CD4-positive, alpha-beta T cell treated with Interleukin-6 for 4 hours (primary cell): ENCODE results near the gene GALC.
A peak's percentile ranks its signal among the peaks of the same experiment; 100 is the strongest.
"Not testable (repeated sequence)": the region's sequence is repeated elsewhere in the genome, so short reads cannot be mapped to it uniquely, and the experiment has no call there.

Experiments
- DNase-seq: peaks from one replicate; pipeline ENCODE4 v3.0.0-alpha.2; 2020; ENCODE audit warnings: mixed read lengths

The GALC gene

DNA sequence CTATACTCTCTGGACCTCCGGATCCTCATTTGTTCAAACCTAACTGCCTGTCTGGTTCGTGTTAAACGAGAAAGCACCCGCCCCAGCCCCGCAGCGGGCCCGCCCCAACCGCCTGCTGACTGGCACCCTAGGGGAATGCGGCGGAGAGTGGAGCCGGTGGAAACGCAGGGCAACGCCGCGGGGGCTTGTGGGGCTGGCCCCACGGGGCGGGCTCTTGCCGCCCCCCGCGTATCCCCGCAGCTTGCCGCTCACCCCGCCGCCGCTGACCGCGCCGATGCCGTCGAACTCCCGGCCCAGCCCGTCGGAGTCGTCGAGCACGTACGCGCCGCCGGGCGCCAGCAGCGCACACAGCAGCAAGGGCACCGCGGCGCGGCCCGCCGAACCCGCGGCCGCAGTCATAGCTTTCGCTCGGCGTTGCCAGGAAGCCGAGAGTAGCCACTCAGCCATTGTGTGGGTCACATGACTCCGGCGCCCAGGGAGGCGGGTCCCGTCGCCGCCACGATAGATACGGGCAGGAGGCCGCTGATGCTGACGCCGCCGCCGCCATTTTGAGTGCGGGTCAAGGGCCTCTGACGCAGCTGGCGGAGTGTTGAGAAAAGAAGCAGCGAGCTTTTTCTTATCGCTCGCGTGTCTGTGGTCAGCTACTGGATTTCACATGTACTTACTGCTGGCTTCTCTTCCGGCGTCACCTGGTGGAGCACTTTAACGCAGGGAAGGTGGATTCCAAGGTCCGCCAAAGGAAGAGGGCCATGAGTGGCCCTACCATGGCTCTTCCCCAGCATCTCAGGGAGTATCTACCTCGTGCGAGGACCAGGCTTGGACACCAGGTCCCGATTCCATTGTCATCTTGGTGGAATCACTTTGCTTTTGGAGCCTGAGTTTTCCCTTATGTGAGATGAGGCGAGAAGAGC lies at the start of gene GALC:
GALC (minus strand) TSS at position 465 of the 911 bp plus-strand sequence; CDS start at position 447, 18 bp downstream.
- DNase-seq = peak; percentile 95

- no peak for DNase-seq
These were observed 47.2 kb upstream of the GALC start for GRCh38 chr14:88040146-88040545.

DNA sequence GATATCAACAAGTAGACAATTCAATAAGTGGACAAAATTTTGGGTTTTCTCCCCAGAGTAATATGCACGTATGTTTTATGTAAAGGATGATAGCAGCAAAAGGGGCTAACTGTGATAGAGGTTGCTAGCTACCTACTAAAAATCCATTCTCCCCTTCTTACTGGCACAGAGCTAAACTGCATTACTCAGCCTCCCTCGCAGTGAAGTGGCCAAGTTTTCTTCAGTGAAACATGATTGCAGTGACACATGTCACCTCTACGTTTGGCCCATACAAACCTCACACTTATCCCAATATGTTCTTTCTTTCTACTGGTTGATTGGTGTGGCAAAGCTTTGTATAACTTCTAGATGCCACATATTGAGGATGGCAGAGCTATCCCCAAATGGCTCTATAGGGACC lies 46.2 kb upstream of the GALC start:
- no peak for DNase-seq

DNA sequence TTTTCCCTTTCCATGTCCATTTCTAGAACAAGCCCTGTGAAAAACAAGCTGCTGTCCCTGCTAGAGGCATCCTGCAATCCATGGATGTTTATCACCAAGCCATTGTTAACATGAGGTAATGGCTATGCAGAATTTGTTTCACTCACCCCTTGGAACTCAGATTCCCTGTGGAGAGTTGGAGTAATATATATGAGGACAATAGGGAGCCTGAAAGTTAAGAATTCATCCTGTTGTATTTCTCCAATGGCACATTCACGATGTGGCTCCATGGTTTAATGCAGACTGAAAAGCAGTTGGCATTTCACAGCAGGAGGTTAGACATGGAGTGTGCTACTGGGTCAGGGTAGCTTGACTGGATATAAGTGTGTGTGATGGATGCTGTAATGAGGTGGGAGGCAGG lies 44.3 kb upstream of the GALC start:
- DNase-seq = no peak

DNA sequence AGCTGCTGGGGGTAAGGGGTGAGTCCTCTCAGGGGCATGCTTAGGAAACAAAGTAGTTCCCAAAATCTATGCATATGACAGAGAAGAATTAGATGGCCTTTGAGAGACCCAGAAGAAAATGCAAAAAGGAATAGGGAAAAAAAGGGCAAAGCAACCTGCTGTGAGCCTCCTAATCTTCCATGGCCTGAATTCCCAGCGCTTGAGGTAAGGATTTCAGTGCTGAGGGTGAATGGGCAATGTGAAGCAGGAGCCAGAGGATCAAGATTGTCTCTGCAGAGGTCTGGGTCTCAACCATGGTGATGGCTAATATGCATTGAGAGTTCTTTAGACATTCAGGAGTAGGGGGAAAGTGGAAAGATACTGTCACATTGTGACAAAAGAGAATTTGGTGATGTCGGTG lies 43.4 kb upstream of the GALC start:
- DNase-seq = no peak

DNA sequence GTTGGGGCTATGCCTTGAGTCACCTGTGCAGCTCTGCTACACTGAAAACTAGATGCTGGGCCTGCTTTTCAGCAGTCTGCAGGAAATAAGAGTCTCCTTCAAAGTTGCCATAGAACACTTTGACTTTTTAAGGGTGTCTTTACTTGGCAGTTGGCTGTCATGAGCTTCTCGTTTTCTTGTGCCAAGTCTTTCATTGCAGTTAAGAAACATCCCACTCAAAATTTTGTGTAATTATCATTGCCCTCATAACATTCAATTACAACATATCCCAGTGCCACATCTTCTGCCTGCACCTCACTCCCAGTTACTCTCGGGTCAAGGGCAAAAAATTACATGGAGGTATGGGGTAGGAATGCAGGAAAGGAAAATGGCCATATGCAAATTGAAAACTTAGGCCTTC lies 41.1 kb upstream of the GALC start:
- no peak for DNase-seq

DNA sequence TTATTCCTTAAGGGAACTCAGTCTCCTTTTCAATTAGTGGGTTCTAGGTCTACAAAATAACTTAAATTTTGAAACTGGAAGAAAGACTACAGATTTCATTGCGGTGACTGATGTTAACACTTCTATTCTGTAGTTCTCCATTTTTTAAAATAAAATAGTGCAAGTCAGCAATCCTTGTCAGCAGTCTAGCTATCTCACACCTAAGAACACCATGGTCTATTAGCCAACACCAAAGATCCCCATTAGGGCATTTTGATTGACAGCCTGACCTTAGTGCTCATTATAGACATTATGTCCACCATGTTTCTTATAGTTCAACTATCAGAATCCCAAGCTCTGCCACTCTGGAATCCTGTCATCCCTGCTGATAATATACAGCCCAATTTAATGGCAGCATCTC lies 39.4 kb upstream of the GALC start:
- DNase-seq = no peak

DNA sequence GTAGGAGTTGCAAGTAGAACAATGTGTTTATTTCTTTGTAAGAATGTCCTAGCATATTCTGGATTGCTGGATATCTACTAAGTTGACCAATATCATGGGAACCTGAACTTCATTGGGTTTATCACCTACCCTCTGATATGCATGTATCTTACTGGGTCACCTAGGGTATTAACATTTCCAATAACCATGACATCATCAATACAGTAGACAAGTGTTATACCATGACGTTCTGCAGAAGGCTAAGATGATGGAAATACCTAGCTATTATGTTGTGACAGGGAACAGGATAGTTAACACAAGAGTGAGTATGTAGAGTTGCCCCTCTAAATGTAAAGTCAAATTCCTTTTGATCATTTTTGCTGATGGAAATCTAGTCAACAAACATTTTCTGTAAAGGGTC lies 37.9 kb upstream of the GALC start:
- DNase-seq = no peak

GRCh38 chr14:88030079-88030478 lies 37.1 kb upstream of the GALC start:
- DNase-seq = no peak

DNA sequence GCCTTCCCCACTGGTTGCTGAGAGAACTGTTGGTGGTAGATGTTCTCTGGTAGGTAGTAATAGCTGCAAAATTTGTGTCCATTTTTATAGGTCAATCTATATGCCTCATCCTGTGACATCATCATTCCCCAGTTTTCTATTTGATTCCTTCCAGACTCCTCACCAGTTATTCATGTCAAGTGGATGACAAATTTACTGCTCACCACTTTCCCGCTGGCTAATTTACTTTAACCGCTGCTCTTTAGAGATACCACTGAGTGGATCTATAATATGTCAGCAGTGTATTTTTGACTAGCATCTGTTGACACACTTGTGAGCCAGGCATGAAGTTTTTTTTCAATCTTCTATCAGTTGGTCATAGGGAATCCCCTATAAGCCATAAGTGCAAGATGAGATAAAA lies 36.5 kb upstream of the GALC start:
- DNase-seq = no peak

DNA sequence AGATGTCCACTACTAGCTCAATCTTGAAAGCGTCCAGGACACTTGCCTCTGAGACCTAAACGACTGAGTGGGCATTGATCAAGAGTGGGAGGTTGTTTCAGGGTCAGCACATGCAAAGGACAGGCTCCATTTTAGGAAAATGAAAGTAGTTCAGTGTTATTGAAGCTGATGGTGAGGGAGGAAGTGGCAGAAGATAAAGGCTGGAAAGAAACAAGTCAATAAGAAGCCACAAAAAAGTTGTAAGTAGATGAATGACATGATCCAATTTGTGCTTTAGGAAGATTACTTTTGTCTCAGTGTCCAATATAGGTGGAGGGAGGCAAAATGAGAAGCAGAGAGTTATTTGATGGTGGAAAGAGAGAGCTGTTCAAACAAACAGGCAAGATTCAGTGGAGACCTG lies 33.9 kb upstream of the GALC start:
- no peak for DNase-seq

DNA sequence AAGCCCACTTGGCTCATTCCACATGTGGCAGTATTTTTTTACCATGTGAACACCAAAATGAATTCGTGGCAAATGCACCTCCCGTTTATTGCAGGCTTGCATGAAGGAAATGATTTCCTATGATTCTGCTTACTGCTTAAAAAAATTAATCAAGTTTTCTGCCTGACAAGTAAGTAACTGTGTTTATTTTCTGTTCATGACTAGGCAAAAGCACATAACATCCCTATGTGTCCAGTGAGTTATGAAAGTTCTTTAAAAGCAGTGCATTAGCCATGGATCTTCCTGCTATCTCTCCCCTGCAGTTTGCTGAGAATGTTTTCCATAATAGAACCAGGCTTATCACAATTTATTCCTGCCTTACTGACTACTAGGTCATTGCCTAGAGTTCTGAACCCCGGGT lies 32.3 kb upstream of the GALC start:
- no peak for DNase-seq

DNA sequence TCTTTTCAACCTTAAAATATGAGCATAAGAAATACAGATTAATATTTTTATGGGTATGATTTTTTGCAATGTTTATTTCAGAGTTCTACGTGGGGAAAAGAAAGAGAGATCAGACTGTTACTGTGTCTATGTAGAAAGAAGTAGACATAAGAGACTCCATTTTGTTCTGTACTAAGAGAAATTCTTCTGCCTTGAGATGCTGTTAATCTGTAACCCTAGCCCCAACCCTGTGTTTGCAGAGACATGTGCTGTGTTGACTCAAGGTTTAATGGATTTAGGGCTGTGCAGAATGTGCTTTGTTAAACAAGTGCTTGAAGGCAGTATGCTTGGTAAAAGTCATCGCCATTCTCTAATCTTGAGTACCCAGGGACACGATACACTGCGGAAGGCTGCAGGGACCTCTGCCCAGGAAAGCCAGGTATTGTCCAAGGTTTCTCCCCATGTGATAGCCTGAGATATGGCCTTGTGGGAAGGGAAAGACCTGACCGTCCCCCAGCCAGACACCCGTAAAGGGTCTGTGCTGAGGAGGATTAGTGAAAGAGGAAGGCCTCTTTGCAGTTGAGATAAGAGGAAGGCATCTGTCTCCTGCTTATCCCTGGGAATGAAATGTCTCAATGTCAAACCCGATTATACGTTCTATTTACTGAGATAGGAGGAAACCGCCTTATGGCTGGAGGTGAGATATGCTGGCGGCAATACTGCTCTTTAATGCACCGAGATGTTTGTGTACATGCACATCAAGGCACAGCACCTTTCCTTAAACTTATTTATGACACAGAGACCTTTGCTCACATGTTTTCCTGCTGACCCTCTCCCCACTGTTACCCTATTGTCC lies 31.5 kb upstream of the GALC start:
- not testable (repeated sequence) for DNase-seq

GRCh38 chr14:88023658-88024187 lies 30.7 kb upstream of the GALC start:
- DNase-seq = no peak

DNA sequence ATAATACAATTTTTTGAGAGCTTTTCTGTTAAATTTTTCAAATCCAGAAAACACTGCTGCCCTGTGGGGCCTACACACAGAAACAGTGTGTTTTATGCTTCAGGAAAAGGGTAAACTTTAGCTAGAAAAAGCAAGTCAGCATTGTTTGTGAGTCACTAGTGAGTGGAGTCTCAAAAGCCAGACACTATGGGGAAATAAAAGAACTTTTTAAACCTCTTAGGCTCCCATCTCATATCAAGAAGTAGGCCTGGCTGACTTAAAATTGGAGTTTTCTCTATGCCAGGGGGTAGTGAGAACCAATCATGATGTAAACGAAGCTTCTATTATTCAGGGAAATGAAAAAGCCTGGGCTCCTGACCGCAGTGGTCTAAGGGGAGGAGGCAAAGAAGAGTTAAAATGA lies 24.6 kb upstream of the GALC start:
- DNase-seq = no peak

DNA sequence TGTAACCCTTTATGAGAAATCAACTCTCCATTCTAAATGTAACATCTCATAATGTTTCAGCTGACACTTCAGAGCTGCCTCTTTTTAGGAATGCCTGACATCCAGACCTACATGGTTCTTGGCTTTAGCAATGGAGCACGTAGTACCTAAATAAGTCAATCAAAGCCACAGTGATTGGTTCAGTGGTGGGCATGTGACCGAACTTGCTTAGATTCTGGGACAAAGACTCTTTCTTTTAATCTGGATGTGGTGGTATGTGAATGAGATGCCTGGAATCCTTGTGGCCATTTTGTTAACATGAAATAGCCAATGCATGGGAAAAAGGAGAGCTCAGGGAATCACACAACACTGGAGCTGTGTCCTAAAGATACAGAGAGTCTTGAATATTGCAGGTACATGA lies 23.8 kb upstream of the GALC start:
- DNase-seq = no peak

- DNase-seq = peak; percentile 52
These were observed 20.9 kb upstream of the GALC start for GRCh38 chr14:88013750-88014349.

- DNase-seq = no peak
These were observed 19.5 kb upstream of the GALC start for GRCh38 chr14:88012495-88012894.

GRCh38 chr14:88010331-88010730 lies 17.3 kb upstream of the GALC start:
- DNase-seq = no peak

- DNase-seq = no peak
These were observed 16.5 kb upstream of the GALC start for GRCh38 chr14:88009486-88009885.

DNA sequence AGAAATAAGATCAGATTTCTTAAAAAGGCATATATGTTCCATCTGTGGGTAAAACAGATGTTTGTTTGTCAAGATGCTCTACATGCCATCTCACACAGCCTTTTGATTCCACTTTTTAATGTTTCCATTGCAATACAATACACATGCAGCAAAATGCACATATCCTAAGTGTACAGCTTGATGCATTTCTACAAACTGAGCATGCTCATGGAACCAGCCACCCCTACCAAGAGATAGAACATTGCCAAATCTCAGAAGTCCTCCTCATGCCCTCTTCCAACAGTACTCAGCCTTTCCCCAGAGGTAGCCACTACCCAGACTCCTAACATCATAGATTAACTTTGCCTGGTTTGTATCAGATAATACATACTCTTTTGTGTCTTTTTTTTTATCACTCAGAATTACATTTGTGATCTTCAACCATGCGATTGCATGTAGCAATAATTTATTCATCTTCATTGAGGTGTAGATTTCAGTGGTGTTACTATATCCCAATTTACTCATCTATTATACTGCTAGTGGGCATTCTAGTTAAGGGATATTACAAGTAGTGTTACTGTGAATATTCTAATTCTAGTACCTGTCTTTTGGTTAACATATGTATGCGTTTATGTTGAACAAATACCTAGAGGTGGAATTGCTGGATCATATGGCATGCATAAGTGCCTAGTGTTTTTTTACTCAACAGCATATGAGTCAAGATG lies 15.2 kb upstream of the GALC start:
- no peak for DNase-seq

DNA sequence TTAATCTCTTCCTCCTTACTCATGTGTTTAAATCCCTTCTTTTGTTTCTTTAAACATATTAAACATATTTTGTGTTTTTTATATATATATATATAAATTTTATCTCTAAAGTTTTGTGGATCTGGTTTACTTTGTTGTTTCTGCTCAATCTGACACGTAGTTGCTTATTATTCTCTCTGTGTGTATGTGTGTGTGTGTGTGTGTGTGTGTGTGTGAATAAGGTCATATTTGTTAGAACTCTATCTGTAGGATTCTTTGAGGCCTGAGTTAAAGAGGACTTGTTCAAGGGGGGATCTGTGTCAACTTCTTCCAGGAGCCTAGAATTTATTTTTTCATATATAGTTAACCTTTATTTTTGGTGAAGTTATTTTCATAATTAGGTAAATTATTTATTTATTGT lies 14.6 kb upstream of the GALC start:
- DNase-seq = no peak
